CD4-positive, alpha-beta T cell treated with Interleukin-6 for 4 hours (primary cell): ENCODE results near the gene SLFN12L.

Experiments used
- DNase-seq: peaks from one replicate; pipeline ENCODE4 v3.0.0-alpha.2; 2020; ENCODE audit warnings: mixed read lengths

SLFN12L gene

GRCh38 chr17:35428229-35428628 lies 109.2 kb downstream of the SLFN12L start:
- no peak for DNase-seq

- no peak for DNase-seq
These were observed 113.7 kb downstream of the SLFN12L start for GRCh38 chr17:35423761-35424160.
